HepG2 (cell line): ENCODE measurements around the gene NYNRIN. TPM values are rescaled to one million over a fixed set of nuclear protein-coding genes. Genes with fewer than 3 reads are reported as not detected.

ENCODE experiments used
- BRD4 ChIP-seq: sonication (generic); formaldehyde crosslinking; IDR thresholded peaks from 2 replicates; pipeline ENCODE4 v1.4.0; 2020; ENCODE audit warnings: missing genetic modification reagents
- ELF1 ChIP-seq: sonication (generic); formaldehyde crosslinking; IDR thresholded peaks from 2 replicates; pipeline ENCODE4 v1.4.0; 2020; ENCODE audit warnings: missing genetic modification reagents
- GTF3A ChIP-seq: sonication (generic); formaldehyde crosslinking; conservative IDR thresholded peaks from 2 replicates; pipeline ENCODE4 v1.4.0; 2020; ENCODE audit warnings: mild to moderate bottlenecking, missing genetic modification reagents
- HHEX ChIP-seq: IDR thresholded peaks from 2 replicates; pipeline ENCODE4 v1.6.1; 2016; ENCODE audit warnings: control low read depth
- HIC2 ChIP-seq: sonication (generic); formaldehyde crosslinking; IDR thresholded peaks from 2 replicates; pipeline ENCODE4 v1.9.0; 2022; ENCODE audit warnings: low read depth, missing genetic modification reagents
- HINFP ChIP-seq: sonication (generic); formaldehyde crosslinking; IDR thresholded peaks from 2 replicates; pipeline ENCODE4 v1.4.0; 2020; ENCODE audit warnings: low read depth, mild to moderate bottlenecking, missing genetic modification reagents
- IRF2 ChIP-seq: IDR thresholded peaks from 2 replicates; pipeline ENCODE4 v1.6.1; 2018; ENCODE audit warnings: missing genetic modification reagents, missing compliant biosample characterization
- ISX ChIP-seq: sonication (generic); formaldehyde crosslinking; conservative IDR thresholded peaks from 2 replicates; pipeline ENCODE4 v1.5.0; 2020; ENCODE audit warnings: missing genetic modification reagents
- NCOA2 ChIP-seq: sonication (generic); formaldehyde crosslinking; IDR thresholded peaks from 2 replicates; pipeline ENCODE4 v1.8.0; 2022; ENCODE audit warnings: inconsistent platforms
- NFAT5 ChIP-seq: sonication (generic); formaldehyde crosslinking; IDR thresholded peaks from 2 replicates; pipeline ENCODE4 v1.4.0; 2020; ENCODE audit warnings: missing genetic modification reagents
- NR0B2 ChIP-seq: sonication (generic); formaldehyde crosslinking; IDR thresholded peaks from 2 replicates; pipeline ENCODE4 v1.4.0; 2020; ENCODE audit warnings: mild to moderate bottlenecking, missing genetic modification reagents
- PHF20 ChIP-seq: sonication (generic); formaldehyde crosslinking; IDR thresholded peaks from 2 replicates; pipeline ENCODE4 v1.5.0; 2020; ENCODE audit warnings: mild to moderate bottlenecking, missing genetic modification reagents
- RAD21 ChIP-seq: fragments of 450-650 bp; formaldehyde crosslinking; IDR thresholded peaks from 2 replicates; pipeline ENCODE4 v1.5.0; 2020; ENCODE audit warnings: mild to moderate bottlenecking
- SMAD9 ChIP-seq: sonication (generic); formaldehyde crosslinking; IDR thresholded peaks from 2 replicates; pipeline ENCODE4 v1.5.1; 2020; ENCODE audit warnings: mild to moderate bottlenecking, missing genetic modification reagents
- ZNF451 ChIP-seq: sonication (generic); formaldehyde crosslinking; IDR thresholded peaks from 2 replicates; pipeline ENCODE4 v1.5.0; 2020; ENCODE audit warnings: mild to moderate bottlenecking, missing genetic modification reagents
- ZNF550 ChIP-seq: sonication (generic); formaldehyde crosslinking; IDR thresholded peaks from 2 replicates; pipeline ENCODE4 v1.4.0; 2020; ENCODE audit warnings: mild to moderate bottlenecking, missing genetic modification reagents, borderline replicate concordance
- ZNF598 ChIP-seq: sonication (generic); formaldehyde crosslinking; IDR thresholded peaks from 2 replicates; pipeline ENCODE4 v1.5.1; 2020; ENCODE audit warnings: mild to moderate bottlenecking, missing genetic modification reagents, borderline replicate concordance
- ZNF772 ChIP-seq: sonication (generic); formaldehyde crosslinking; IDR thresholded peaks from 2 replicates; pipeline ENCODE4 v1.5.0; 2020; ENCODE audit warnings: mild to moderate bottlenecking, missing genetic modification reagents
- ZNF773 ChIP-seq: sonication (generic); formaldehyde crosslinking; IDR thresholded peaks from 2 replicates; pipeline ENCODE4 v1.4.0; 2020; ENCODE audit warnings: missing genetic modification reagents, borderline replicate concordance
- polyA plus RNA-seq, 8 experiments: library from polyadenylated mRNA; depleted of rRNA in 3 of 8; stranded (reverse) in 7 of 8; unstranded in 1 of 8; fragments of >200 nt; fragmentation: Illumina TruSeq in 4 of 8; extraction: Trizol in 4 of 8; gene quantifications; 2 replicates each; pipeline versions ENCODE4 v1.2.1 to v1.2.3, GENCODE V29; 2011 to 2016; ENCODE audit warnings: low read depth in 4 of 8, missing spikeins in 1 of 8, mixed read lengths in 1 of 8; ENCODE audit not compliant: insufficient read depth in 1 of 8
- total RNA-seq, 5 experiments: library from RNA; depleted of rRNA; stranded (reverse); fragments of >200 nt; fragmentation: Illumina TruSeq; extraction: Trizol; gene quantifications; 2 replicates each; pipeline ENCODE4 v1.2.3, GENCODE V29; 2016; ENCODE audit warnings: low read depth in 1 of 5

Gene NYNRIN
- total and polyA plus RNA-seq, 2 of the 13 experiments (the other 11 are each of a cell fraction or from before 2014, with no cell fraction given): 0.63 to 1.1 TPM

- TF ChIP-seq HINFP (CRISPR knock-in tag) (peak; percentile 34; the same call in 1 of the 2 replicates), PHF20 (peak; percentile 14; the same call in 1 of the 2 replicates), SMAD9 (CRISPR knock-in tag) (0 out of 2 replicates have a peak, but pooled peaks have one; percentile 58), ZNF773 (CRISPR knock-in tag) (0 out of 2 replicates have a peak, but pooled peaks have one; percentile 46), NFAT5 (CRISPR knock-in tag) (0 out of 2 replicates have a peak, but pooled peaks have one; percentile 40), RAD21 (CRISPR knock-in tag) (no peak), HHEX (CRISPR knock-in tag) (no peak), ZNF451 (no peak), ZNF550 (CRISPR knock-in tag) (0 out of 2 replicates have a peak, but pooled peaks have one; percentile 18), NCOA2 (CRISPR knock-in tag) (no peak), GTF3A (CRISPR knock-in tag) (no peak; the same call in 1 of the 2 replicates), ELF1 (CRISPR knock-in tag) (no peak), IRF2 (0 out of 2 replicates have a peak, but pooled peaks have one; percentile 28), HIC2 (CRISPR knock-in tag) (peak; percentile 34; the same call in 1 of the 2 replicates), NR0B2 (CRISPR knock-in tag) (peak; percentile 55; the same call in 1 of the 2 replicates), ZNF598 (CRISPR knock-in tag) (0 out of 2 replicates have a peak, but pooled peaks have one; percentile 52), ZNF772 (CRISPR knock-in tag) (0 out of 2 replicates have a peak, but pooled peaks have one; percentile 69), ISX (CRISPR knock-in tag) (no peak), BRD4 (CRISPR knock-in tag) (no peak)
These were observed 38.4 kb downstream of the NYNRIN start (continued) for GRCh38 chr14:24437020-24437735.
